Uterus (tissue), 4 donors: ENCODE results near the gene ZBTB3. TPM values are rescaled to one million over a fixed set of nuclear protein-coding genes. Genes with fewer than 3 reads are reported as not detected.

ENCODE experiments used
- DNase-seq, 2 donors: peaks; one replicate each; pipeline ENCODE4 v3.0.0-alpha.2; 2019 to 2020
- H3K27ac ChIP-seq, 2 donors: fragments of 200-600 bp; sonication (generic); 1 replicate in 1 of 2; 2 replicates in 1 of 2; pipeline ENCODE4 v1.5.1; 2016 to 2018
- H3K27me3 ChIP-seq, 2 donors: fragments of 200-600 bp; sonication (generic); one replicate each; pipeline ENCODE4 v1.5.1; 2018 to 2019; ENCODE audit warnings: control low read depth in 1 of 2
- H3K36me3 ChIP-seq, 2 donors: fragments of 200-600 bp; sonication (generic); one replicate each; pipeline ENCODE4 v1.5.1; 2019; ENCODE audit warnings: control low read depth in 1 of 2
- H3K4me1 ChIP-seq, 2 donors: fragments of 200-600 bp; sonication (generic); one replicate each; pipeline ENCODE4 v1.5.1; 2018 to 2019; ENCODE audit warnings: control low read depth in 1 of 2
- H3K4me3 ChIP-seq, 2 donors: fragments of 200-600 bp; sonication (generic); 1 replicate in 1 of 2; 2 replicates in 1 of 2; pipeline ENCODE4 v1.5.1; 2018 to 2019; ENCODE audit warnings: mild to moderate bottlenecking in 1 of 2
- H3K9me3 ChIP-seq, 2 donors: fragments of 200-600 bp; sonication (generic); one replicate each; pipeline ENCODE4 v1.5.1; 2019; ENCODE audit warnings: control low read depth in 1 of 2
- CTCF ChIP-seq, 4 experiments: fragments of 200-600 bp in 2 of 4; fragments of 450-650 bp in 2 of 4; sonication (generic) in 2 of 4; IDR thresholded peaks; one replicate each; pipeline ENCODE4 v1.5.1; 2016 to 2019; ENCODE audit warnings: antibody characterized with exemption in 4 of 4, mild to moderate bottlenecking in 2 of 4, moderate library complexity in 1 of 4
- POLR2A ChIP-seq, 2 donors: fragments of 450-650 bp; IDR thresholded peaks; one replicate each; pipeline ENCODE4 v1.6.1; 2016; ENCODE audit warnings: antibody characterized with exemption in 2 of 2, mild to moderate bottlenecking in 1 of 2, moderate library complexity in 1 of 2
- intact Hi-C: fragments of 100-400 bp; cut with DNase I; formaldehyde crosslinking; loops from one replicate; pipeline ENCODE4 v1.15.1; 2023; ENCODE audit warnings: low total_unique reads
- total RNA-seq, 4 donors: library from RNA; depleted of rRNA in 3 of 4; stranded (reverse); fragments of >200 nt in 3 of 4; gene quantifications; one replicate each; pipeline versions ENCODE4 v1.1.0 to v1.2.4, GENCODE V29; 2014 to 2023
- donor health status: DM: yes; HTN: yes; CAD: no.

The ZBTB3 gene
- total RNA-seq, 4 donors from 2014 or later, result 0.59 to 28.9 (median 18.3) TPM

GRCh38 chr11:62792202-62792575 is 38.2 kb upstream of the ZBTB3 start:
- H3K4me3 ChIP-seq, result peak overlapping the region; percentile 69 to 72
- DNase-seq, result peak in 1 of 2 donors; percentile 43
- no peaks in the 10 kb centered on the region for H3K36me3 ChIP-seq
- intact Hi-C loops, result no loop called here
- H3K27me3 ChIP-seq, result no peaks in the 10 kb centered on the region
- H3K9me3 ChIP-seq, result no peaks in the 10 kb centered on the region
- H3K27ac ChIP-seq, result peak overlapping the region; percentile 76 to 85
- peaks cover 0 to 5% of the 10 kb centered on the region in 2 donors for H3K4me1 ChIP-seq
- TF ChIP-seq POLR2A (IDR thresholded peaks at IDR 0.05), result no peak
- TF ChIP-seq CTCF (IDR thresholded peaks at IDR 0.05), result no peak

GRCh38 chr11:62791501-62792201 is 37.7 kb upstream of the ZBTB3 start, which contains the start of gene TMEM223:
Gene TMEM223, minus strand, starts transcription at chr11:62792006. Its CDS starts 12 bp downstream, at chr11:62791994.
- no peaks in the 10 kb centered on the region for H3K36me3 ChIP-seq
- intact Hi-C loops, result no loop called here
- peak within 1 kb of the TSS; percentile 76 to 85 for H3K27ac ChIP-seq

GRCh38 chr11:62789576-62789975 is 35.6 kb upstream of the ZBTB3 start:
- Histone ChIP-seq H3K4me1 (peaks cover 0 to 5% of the 10 kb centered on the region in 2 donors), H3K27me3 (no peaks in the 10 kb centered on the region), H3K36me3 (no peaks in the 10 kb centered on the region), H3K9me3 (no peaks in the 10 kb centered on the region), H3K27ac (no peak overlapping the region), H3K4me3 (no peak overlapping the region)
- TF ChIP-seq CTCF (IDR thresholded peaks at IDR 0.05), result no peak
- TF ChIP-seq POLR2A (IDR thresholded peaks at IDR 0.05), result no peak
- no peak for DNase-seq
- intact Hi-C loops, result no loop called here

More at GRCh38 chr11:62791501-62792201, 37.7 kb upstream of the ZBTB3 start, which contains the start of gene TMEM223:
- no peaks in the 10 kb centered on the region for H3K27me3 ChIP-seq
- peaks cover 0 to 5% of the 10 kb centered on the region in 2 donors for H3K4me1 ChIP-seq
- peak in 3 of 4 experiments; percentile 7 to 41 (median 19) for TF ChIP-seq CTCF (IDR thresholded peaks at IDR 0.05)
- peak; percentile 53 to 68 for TF ChIP-seq POLR2A (IDR thresholded peaks at IDR 0.05)
- H3K4me3 ChIP-seq, result peak within 1 kb of the TSS; percentile 69 to 72
- DNase-seq, result peak; percentile 82 to 87
- no peaks in the 10 kb centered on the region for H3K9me3 ChIP-seq

- H3K27ac ChIP-seq, result no peak overlapping the region
Observed at GRCh38 chr11:62788991-62789390, 35.0 kb upstream of the ZBTB3 start.

More at GRCh38 chr11:62788991-62789390, 35.0 kb upstream of the ZBTB3 start:
- Histone ChIP-seq H3K27me3 (no peaks in the 10 kb centered on the region), H3K4me1 (peaks cover 0 to 5% of the 10 kb centered on the region in 2 donors), H3K4me3 (no peak overlapping the region), H3K36me3 (no peaks in the 10 kb centered on the region), H3K9me3 (no peaks in the 10 kb centered on the region)
- no peak for DNase-seq
- intact Hi-C loops, result no loop called here
- TF ChIP-seq CTCF (IDR thresholded peaks at IDR 0.05) (no peak), POLR2A (IDR thresholded peaks at IDR 0.05) (no peak)
